GM19397 (cell line): Measurements from ENCODE around the gene SH3BP1.
"Not testable (repeated sequence)": the region's sequence is repeated elsewhere in the genome, so short reads cannot be mapped to it uniquely, and the experiment has no call there.

ENCODE experiments used
- ATAC-seq: cut with Tn5 transposase; IDR thresholded peaks from one replicate; pipeline ENCODE4 v1.9.1; 2021; ENCODE audit warnings: mild to moderate bottlenecking, moderate library complexity; ENCODE audit not compliant: unreplicated experiment

Gene SH3BP1

DNA sequence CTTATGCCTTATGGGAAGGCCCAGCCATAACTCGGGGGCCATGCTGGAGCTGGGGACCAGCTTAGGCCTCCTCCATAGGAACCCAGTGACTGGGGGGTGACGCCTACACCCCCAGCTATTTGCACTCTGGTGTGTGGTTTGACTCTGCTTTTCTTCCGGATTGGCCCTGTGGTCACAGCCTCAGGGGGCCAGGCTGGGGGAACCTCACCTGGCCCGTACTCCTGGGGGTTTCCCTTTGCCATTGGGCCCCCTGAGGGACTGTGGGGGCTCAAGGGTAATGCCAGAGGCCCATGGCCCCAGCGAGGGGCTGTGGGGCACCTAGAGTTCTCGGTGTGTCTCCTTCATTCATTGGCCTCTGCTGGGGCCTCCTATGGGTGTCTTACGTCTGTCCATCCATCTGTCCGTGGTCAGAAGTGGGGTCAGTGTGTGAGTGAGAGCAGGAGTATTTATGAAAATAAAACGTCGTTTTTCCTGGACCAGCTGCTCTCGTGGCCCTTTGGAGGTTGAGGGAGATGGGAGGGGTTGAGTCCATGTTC, 6.3 kb upstream of the SH3BP1 start:
- ATAC-seq = peak; percentile 54

- ATAC-seq = peak; percentile 52
These were observed 5.6 kb upstream of the SH3BP1 start for GRCh38 chr22:37633625-37634416.

DNA sequence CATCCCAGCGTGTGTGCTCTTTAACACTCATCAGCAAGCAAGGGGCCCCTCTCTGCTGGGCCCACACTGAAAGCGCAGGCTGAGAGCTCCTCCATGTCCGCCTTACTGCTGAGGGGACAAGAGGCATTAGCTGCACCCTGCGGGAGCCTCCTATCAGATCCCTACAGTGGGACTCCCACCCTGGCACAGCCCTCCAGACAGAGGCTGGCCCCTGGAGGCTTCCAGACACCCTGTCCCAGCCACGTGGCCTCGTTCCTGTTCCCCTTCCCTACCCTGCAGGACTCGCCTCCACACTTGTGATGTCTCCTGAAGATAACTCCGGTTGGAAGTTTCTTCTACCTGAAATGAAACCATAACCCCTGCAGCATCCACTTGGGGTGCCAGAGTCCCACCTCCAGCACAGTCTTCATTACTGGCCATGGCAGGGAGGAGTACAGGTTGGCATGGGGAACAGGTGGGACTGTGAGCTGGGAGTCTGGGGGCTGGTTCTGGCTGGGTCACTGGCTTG, 5.0 kb upstream of the SH3BP1 start:
- no peak for ATAC-seq

DNA sequence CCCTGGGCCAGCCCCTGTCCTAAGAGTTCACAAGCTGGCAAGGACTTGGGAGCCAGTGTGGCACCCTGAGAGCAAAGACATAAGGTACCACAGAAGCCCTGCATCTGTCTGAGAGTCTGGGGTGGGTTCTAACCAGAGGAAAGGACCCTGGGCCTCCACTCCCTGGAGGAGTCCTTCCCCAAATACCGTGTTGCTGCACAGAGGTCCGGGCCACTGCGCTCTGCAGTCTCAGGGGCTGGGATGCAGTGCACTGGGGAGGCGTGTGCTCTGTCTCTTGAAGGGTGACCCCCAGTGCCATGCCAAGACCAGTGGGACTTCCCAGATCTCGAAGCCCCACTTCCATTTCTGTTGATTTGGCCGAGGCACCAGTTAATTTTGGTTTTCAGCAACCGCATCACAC, 4.3 kb upstream of the SH3BP1 start:
- no peak for ATAC-seq

DNA sequence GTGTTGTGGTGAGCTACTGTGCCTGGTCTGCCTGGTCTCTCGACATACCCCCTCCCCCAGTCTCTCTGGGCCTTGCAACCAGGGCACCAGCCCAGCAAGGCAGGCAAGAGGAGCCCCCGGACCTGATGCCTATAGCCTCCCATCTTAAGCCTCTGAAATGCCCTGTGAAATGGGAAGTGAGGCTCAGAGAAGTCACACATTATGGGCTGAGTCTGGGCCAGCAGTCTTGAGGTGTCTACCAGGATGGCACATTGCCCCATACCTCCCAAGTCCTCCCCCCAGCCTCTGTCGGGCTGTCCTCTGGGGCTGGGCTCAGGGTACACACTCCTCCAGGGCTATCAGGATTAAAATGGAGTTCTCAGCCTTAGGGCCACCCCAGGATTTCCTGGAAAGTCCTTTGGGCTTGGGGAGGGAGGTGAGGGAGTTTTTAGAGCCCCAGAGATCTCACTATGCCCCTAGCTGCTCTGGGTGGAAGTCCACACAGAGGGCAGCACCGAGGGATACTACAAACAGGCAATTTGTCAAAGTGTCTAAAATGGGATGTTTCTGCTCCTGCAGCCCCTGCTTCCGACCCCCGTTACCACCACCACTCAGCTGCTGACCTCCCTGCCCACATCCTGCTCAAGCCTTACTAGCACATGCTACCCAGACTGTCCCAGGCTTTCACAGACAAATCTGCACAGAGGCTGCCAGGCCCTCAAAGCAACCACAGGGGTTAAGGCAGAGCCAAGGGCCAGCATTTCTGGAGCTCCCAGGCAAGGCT, 3.1 kb upstream of the SH3BP1 start:
- ATAC-seq = no peak

GRCh38 chr22:37636949-37637273, 2.6 kb upstream of the SH3BP1 start:
- no peak for ATAC-seq

DNA sequence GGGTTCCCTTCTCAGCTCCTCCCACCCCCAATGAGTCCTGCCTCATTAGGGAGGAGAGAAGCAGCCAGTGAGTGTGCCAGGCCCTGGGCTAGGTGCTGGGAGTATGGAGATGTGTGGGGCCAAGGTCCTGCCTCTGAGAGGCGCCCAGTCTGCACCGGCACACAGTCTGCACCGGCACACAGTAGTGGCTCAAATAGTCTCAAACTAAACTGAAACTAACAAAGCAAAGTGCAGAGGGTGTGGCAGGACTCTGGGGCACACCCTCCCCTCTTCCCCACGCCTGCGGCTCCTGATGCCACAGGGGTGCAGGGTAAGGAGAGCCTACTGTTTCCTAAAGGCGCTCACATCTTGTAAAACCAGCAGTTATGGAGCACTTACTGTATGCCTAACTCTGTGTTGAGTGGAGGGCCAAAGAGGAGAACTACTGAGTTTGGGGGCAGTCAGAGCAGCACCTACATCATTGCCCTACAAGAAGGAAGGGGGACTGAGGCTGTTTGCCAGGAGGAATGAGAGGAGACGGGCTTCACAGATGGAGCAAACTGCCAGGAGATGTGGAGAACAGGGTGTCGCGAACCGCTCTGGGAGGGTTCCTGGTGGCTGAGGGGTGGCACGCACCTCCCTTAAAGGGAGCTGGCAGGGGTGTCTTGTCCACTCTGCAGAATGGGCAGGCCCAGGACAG, 939 bp upstream of the SH3BP1 start:
- no peak for ATAC-seq

DNA sequence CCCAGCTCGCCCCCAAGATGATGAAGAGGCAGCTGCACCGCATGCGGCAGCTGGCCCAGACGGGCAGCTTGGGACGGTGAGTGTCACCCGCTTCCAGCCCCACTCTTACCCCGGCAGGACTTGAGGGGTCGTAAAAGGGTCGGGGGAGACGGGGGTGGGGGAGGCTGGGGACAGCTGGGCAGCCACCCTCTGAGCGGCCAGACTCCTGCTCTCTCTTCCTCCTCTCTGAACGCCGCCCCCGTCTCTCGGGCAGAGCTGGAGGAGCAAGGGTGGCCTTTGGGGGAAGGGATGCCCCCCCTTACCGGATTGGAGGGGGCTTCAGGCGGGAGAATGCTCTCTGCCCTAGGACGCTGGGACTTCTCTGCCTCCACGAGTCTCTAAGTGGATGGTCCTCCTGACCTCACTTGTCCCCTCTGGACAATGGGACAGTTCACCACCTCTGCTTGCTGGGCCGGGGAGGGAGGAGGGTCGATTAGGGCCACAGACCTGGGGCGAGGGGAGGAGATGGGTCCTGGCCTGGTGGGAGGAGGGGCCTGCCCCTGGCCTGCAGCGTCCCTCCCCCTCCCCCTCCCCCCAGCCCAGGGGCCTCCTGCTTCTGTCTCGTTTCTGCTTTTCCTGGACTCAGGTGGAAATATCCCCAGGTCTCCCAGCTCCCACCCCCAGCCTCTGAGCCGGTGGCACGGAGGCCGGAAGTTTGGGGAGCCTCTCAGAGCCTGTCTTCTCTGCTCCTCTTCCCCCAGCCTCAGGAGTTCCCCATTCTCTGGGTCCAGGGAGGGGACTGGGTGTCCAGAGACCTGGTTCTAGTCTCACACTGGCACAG, 512 bp downstream of the SH3BP1 start:
- no peak for ATAC-seq

DNA sequence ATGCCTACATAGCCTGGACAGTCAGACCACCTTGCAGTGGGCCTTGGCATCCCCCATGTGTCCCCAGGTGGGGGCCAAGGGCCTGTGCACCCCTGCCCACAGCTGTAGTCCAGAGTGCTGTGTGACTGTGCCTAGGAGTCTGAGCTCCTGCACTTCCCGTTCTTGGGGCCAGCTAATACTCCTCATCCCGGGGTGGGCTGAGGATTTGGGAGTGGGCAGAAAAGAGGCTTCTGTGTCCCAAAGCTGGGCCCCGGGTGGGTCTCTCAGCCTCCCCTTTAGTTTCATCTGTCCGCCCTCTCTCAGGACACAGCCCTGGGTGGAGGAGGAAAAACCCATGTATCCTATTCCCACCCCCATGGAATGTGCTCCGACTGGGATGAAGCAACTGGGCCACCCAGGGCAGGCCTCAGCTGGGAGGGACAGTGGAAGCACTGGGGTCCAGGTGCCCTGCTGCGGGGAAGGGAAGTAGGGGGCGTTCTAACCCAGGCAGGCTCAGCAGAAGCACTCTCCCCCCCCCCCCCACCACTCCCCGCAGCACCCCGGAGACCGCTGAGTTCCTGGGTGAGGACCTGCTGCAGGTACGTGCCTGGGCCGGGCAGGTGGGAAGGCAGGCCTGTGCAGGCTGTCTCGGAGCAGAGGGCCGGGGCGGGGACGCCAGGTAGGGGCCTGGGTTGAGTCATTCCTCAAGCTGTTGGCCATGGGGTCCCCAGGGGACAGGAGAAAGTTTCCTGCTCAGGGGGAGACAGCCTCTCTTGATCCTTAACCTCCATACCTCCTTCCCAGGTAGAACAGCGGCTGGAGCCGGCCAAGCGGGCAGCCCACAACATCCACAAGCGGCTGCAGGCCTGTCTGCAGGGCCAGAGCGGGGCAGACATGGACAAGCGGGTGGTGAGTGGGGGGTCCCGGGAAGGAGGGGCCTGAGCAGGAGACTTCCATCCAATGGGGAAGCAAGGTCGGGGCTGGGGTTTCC, 1.4 kb downstream of the SH3BP1 start:
- ATAC-seq = no peak

DNA sequence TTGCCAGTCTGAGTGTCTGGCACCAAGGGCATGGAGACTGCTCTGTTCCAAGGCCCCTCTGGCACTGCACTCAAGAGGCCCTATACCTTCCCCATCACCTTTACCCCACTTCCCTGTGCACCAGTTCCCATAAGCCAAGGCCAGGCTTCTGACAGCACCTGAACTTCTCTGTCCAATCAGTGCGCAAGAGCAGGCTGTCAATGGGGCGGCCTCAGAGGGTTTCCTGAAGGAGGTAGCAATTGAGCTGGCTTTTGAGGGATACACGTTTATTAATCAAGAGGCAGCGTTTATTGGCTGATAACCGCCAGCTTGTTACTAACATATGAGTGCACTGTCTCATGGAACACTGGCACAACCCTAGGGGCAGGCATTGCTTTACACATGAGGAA, 2.1 kb downstream of the SH3BP1 start:
- no peak for ATAC-seq

GRCh38 chr22:37643225-37643847, 3.9 kb downstream of the SH3BP1 start:
- ATAC-seq = no peak

- ATAC-seq = no peak
These were observed 7.8 kb downstream of the SH3BP1 start for GRCh38 chr22:37647317-37647716.

DNA sequence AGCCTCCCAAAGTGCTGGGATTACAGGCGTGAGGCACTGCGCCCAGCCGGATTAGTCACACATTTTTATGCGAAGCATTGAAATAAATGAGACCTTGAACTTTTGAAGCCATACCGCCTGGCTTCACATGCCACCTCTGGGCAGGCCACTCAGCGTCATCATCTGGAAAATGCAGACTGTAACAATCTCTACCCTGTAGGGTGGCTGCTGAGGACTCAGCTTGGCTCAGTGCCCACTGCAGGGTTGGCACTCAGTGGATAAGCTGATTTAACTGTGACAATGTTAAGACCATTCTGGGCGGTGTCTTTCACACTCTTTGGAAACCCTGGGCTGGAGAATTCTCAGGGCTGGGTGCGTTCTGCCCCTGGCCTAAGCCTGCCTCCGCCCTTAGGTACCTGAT, 8.5 kb downstream of the SH3BP1 start:
- no peak for ATAC-seq

DNA sequence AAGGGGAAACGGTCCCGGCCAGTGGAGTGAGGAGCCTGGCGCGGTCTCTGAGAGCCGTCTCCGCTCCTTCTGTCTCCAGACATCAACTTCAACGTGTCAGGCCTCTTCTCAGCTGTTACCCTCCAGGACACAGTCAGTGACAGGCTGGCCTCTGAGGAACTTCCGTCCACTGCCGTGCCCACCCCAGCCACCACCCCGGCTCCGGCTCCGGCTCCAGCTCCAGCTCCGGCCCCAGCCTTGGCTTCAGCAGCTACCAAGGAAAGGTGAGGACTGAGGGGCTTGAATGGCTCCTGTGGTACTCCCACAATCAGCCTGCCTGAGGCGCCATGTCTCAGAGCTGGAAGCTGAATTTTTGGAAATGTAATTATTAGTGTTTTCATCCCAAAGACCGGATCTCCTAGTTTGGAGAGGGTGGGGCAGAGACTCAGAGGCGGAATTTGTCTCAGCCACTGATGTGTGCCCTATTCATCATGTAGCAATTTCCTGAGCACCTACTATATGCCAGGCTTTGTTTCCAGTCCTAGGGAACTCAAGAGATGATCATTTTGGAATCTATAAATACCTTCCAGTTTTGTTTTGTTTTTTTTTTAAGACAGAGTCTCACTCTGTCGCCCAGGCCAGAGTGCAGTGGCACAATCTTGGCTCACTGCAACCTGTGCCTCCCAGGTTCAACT, 11.1 kb downstream of the SH3BP1 start:
- ATAC-seq = no peak

DNA sequence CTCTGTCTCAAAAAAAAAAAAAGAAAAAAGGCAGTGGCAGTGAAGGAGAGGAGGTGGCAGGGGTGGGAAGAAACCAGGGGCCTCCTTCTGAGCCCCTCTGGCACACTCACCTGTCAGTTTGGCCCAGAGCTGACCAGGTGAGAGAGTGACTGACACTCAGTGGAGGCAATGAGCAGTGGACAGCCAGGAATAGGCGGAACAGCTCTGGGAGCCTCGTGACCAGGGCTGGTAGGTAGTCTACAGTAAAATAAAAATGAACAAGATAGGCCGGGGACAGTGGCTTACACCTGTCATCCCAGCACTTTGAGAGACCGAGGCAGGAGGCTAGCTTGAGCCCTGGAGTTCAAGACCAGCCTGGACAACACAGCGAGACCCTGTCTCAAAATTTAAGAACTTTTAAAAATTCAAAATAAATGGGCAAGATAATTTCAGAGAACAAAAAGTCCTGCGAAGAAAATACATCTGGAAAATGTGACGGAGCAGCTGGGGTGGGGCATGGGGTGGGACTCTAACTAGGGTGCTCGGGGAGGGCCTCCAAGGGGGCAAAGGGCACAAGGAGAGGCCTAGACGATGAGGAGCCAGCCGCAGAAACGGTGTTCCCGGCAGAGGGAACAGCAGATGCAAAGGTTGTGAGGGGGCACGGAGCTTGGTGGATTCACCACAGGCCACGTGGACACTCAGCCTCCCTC, 15.2 kb downstream of the SH3BP1 start:
- no peak for ATAC-seq

- ATAC-seq = no peak
These were observed 15.7 kb downstream of the SH3BP1 start for GRCh38 chr22:37655252-37655563.

DNA sequence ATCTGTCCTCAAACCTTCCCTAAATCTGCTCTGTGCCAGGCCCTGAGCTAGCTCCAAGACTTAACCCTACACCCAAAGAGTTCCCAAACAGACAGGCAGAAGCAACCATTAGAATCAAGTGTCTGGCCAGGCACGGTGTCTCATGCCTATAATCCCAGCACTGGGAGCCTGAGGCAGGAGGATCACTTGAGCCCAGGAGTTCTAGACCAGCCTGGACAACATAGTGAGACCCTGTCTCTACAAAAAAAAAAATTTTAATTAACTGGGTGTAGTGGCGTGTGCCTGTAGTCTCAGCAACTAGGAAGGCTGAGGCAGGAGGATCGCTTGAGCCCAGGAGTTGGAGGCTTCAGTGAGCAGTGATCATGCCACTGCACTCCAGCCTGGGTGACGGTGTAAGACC, 17.1 kb downstream of the SH3BP1 start:
- ATAC-seq = not testable (repeated sequence)

- no peak for ATAC-seq
These were observed 18.2 kb downstream of the SH3BP1 start for GRCh38 chr22:37657590-37658132.
